RCC 7860 (cell line): ENCODE results near the gene COA8.

ENCODE experiments used
- DNase-seq: peaks from one replicate; pipeline ENCODE4 v3.0.0-alpha.2; 2015; ENCODE audit warnings: low spot score
- FAIRE-seq: peaks from 2 replicates; lab custom pipeline; 2012; peaks lifted over from hg19 to GRCh38; lab: Jason Lieb, UNC

Gene COA8

GRCh38 chr14:103619057-103619456 is 56.3 kb downstream of the COA8 start:
- DNase-seq, result peak; percentile 57
- FAIRE-seq, result no peak

GRCh38 chr14:103621860-103622259 is 59.1 kb downstream of the COA8 start:
- DNase-seq (no peak), FAIRE-seq (no peak)

DNA sequence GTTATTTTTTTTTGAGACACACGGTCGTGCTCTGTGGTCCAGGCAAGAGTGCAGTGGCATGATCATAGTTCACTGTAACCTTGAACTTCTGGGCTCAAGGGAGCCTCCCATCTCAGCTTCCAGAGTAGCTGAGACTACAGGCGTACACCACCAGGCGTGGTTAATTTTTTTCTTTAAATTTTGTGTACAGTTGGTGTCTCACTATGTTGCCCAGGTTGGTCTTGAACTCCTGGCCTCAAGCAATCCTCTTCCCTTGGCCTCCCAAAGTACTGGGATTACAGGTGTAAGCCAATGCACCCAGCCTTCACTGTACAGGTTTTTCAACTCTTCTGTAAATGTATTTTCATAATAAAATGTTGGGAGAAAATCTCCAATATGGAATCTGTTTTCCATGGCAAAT is 60.5 kb downstream of the COA8 start:
- DNase-seq, result no peak
- FAIRE-seq, result no peak

- FAIRE-seq (no peak), DNase-seq (no peak)
These were observed 61.2 kb downstream of the COA8 start for GRCh38 chr14:103623883-103624482.

- DNase-seq, result peak; percentile 67
- FAIRE-seq, result no peak
These were observed 62.1 kb downstream of the COA8 start for GRCh38 chr14:103624860-103625259.

DNA sequence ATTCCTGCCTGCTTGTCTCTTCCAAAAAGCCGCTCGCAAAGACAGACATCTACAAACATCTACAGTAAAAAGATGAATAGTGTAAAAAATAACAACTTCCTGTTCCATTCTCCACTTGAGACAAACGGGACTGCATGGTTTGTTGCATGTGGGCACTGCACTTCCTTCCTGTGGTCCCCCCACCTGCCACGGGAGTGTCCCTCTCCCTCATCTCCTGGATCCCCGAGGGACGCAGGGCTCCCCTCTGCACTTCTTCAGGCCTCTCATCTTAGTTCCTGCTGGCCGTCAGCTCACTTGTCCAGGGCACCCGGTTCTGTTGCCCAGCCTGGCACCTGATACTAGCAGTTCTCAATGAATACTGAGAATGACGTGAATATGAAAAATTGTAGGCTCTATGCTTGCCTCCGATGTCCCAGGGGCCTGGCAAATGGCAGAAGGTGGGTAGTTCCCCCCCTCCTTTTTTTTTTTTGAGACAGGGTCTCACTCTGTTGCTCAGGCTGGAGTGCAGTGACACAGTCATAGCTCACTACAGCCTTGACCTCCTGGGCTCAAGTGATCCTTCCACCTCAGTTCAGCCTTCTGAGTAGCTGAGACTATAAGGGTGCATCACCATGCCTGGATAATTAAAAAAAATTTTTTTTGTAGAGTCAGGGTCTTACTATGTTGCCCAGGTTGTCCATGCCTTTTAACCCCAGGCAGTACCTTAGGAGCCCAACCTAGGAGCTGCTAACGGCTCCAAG is 62.8 kb downstream of the COA8 start:
- FAIRE-seq (no peak), DNase-seq (no peak)

DNA sequence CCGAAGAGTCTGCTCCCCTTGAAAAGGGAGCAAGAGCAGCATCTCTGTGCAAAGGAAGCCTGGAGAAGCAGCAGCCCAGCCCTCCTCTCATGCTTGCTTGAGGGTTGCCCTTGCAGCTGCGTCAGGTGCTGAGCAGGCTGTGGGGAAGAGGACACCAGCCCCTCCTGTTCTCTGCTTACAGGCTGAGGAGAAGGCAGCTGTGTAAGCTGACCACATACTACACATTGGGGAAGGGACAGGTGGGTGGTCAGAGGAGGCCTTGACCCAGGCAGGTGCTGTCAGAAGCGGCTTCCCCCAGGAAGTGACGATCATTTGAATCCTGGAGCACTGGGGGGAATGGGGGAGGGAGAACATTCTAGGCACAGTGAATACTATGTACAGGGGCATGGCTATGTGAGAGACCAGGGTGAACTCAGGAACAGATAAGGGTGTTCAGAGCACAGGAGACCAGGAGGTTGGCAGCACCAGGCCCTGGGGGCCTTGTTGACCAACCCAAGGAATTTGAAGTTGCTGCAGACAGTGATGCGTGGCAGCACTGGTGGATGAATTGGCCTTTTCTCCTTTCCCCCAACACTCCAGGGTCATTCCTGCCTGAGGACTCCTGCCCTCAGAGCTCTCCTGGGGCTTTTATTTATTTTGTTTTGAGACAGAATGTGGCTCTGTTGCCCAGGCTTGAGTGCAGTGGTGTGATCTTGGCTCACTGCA is 63.5 kb downstream of the COA8 start:
- FAIRE-seq, result no peak
- DNase-seq, result no peak

DNA sequence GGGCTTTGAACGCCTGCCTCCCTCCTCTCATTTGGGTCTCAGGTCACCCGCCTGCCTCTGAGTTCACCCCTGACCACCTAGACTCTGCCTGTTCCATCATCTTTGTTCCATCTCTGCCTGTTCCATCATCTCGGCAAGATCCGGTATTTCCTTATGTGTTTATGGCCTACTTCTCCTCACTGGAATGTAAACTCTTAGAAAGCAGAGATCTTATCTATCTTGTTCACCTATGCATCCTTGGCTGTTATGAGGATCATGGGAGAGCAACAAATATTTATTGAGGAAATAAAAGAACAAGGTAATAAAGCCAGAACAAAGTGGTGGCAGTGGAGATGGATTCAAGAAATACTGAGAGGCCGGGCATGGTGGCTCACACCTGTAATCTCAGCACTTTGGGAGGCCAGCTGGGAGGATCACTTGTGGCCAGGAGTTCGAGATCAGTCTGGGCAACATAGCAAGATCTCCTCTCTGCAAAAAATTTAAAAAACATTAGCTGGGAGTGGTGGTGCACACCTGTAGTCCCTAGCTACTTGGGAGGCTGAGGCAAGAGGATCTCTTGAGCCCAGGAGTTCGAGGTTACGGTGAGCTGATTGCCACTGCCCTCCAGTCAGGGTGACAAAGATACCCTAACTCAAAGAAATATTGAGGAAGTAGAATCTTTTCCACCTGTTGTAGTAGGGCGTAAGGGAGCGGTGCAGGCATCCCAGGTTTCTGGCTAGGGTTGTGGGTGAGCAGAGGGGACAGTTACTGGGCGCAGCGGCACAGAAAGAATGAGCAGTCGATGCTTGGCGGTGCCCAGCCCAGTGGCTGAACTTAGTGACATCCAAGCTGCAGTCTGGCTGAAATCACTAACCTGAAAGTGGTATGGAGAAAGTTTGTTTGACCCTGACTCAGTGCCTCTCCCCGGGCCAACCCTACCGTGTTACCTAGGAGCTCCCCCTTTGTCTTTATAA is 64.6 kb downstream of the COA8 start:
- no peak for DNase-seq
- no peak for FAIRE-seq

DNA sequence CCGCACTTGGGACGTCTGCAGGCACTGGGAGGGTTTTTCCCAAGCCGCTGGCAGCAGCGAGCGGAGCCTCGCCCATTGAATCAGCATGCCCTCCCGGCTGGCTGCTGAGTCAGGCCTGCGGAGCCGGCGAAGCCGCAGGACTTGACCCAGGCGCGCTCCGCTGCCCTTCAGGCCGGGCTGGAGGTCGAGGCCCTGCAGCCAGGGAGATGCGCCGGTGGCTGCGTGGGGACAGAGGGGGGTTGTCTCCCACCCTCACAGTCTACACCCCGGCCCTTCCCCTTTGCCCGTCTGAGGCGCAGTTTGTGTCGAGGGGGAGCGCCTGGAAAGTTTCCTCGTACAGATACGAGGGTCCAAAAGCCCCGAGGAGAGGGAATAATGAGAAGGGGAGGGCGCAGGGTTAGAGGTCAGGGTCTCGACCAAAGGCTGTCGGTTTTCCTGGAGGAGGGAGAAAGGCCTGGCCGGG is 65.5 kb downstream of the COA8 start:
- DNase-seq, result peak; percentile 60

DNA sequence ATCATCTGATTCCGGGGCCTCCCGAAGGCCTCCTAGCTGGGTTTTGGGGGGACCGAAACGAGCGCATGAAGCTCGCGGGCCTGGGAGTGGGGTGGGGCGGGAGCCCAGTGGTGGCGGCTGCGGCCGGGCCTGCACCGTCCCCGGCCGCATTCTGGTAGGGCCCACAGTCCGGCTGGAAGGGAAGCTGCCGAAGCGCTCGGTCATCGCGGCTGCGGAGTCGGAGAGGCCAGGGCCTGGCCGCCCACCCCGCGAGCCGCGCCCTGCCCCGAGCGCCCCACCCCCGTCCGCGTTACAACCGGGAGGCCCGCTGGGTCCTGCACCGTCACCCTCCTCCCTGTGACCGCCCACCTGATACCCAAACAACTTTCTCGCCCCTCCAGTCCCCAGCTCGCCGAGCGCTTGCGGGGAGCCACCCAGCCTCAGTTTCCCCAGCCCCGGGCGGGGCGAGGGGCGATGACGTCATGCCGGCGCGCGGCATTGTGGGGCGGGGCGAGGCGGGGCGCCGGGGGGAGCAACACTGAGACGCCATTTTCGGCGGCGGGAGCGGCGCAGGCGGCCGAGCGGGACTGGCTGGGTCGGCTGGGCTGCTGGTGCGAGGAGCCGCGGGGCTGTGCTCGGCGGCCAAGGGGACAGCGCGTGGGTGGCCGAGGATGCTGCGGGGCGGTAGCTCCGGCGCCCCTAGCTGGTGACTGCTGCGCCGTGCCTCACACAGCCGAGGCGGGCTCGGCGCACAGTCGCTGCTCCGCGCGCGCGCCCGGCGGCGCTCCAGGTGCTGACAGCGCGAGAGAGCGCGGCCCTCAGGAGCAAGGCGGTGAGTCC is 66.1 kb downstream of the COA8 start, which contains the start of gene KLC1:
Gene KLC1, plus strand, starts transcription at position 528 of the 819 bp plus-strand sequence. CDS start 25,354 bp downstream, outside the sequence.
- DNase-seq (peak; percentile 21), FAIRE-seq (no peak)

More for the DNA sequence above, 65.5 kb downstream of the COA8 start:
- no peak for FAIRE-seq

DNA sequence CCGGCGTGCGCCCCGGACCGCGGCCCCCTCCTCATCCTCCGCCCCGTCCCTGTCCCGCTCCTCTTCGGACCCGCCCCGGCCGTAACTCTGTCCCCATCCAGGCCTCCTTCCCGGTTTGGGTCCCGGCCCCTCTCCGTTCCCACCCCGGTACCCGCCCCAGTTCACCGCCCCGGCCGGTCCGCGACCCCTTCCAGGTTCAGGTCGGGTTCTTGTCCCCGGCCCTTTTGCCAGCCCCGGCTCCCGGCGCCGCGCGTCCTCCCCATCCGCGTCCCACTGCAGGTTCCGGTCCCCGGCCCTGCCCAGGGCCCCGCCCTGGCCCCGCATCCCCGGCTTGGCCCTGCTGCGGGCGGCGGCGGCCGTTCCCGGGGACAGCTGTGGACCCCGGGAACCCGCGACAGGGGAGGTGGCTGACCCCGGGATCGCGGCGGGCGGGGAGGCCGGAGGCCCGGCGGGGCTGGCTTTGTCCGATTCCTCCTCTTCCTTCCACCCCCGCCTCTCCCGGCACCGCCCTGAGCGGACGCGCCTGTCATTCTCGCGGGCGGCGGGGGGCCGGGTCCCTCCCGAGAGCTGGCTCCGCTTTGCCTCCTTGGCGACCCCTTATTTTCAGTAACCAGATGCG is 66.9 kb downstream of the COA8 start:
- no peak for FAIRE-seq
- DNase-seq, result no peak

DNA sequence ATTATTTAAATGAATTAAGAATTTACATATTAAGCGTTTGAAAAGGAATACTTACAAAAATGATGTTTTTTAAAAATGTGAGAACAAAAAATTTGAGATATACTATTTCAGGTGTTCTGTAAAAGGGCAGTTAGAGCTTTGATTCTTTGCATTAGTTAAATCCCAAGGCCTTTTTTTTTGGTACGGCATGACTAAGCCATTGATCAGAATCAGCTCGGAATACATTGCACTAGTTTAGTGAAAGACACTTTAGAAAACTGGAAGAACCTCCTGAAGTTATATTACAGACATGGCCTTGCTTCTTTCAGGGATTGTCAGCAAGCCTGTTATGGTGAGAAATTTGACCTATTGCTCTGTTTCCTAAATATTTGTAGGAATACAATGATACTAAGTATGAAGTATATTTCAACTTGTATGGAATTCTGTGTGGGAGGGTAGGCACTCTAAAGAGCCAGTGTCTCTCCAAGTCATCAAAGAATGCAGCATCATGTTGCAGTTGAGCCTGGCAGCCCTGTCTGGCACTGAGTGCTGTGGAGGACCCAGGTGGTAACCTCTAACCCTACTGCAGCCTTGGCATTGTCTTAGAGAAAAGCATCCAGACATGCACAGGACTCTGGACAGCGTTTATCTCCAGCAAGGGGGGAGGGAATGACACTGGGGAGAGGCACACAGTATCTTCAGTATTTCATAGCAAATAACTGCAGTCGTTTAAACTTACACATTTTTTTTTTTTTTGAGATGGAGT is 67.8 kb downstream of the COA8 start:
- FAIRE-seq (no peak), DNase-seq (no peak)

- FAIRE-seq (no peak), DNase-seq (no peak)
These were observed 70.6 kb downstream of the COA8 start for GRCh38 chr14:103633391-103633790.

DNA sequence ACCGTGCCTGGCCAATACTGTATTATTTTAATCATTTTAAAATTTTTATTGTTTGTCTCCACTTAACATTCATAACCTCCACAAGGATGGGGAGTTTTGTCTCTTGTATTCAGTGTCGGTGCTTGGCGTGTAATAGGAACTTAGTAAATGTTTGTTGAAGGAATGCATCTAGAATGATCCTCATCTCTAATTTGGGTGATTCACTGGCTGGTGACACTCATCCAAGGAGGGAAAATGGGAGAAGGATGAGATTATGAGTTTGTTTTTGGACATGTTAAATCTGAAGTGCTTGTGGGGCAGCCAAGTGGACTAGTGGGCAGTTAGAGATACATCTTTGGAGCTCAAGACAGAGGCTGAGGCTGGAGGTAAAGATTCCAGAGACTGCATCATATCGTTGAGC is 71.4 kb downstream of the COA8 start:
- FAIRE-seq (no peak), DNase-seq (no peak)

DNA sequence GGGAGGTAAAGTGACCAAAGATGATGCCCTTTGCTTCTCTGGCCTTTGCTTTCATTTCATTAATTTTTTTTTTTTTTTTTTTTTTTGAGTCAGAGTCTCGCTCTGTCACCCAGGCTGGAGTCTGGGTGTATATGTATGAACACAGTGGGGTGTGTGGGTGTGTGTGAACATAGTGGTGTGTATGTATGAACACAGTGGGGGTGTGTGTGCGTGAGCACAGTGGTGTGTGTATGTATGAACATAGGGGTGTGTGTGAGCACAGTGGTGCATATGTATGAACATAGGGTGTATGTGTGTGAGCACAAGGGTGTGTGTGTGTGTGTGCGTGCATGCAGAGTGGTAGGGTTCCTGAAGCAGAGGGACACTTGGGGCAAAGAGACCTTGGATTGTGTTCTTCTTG is 75.8 kb downstream of the COA8 start:
- DNase-seq, result no peak
- FAIRE-seq, result no peak
